CD4-positive, alpha-beta T cell (primary cell): ENCODE results near the gene ECEL1. TPM values are rescaled to one million over a fixed set of nuclear protein-coding genes. Genes with fewer than 3 reads are reported as not detected.
A peak's percentile ranks its signal among the peaks of the same experiment; 100 is the strongest.

ENCODE experiments used
- ATAC-seq: fragments of 200-7000 bp; cut with Tn5 transposase; one replicate; pipeline ENCODE4 v1.10.0; 2022; ENCODE audit warnings: mild to moderate bottlenecking; ENCODE audit not compliant: poor library complexity
- CTCF ChIA-PET: fragments of 350-600 bp; sonication (Branson Sonifier 250); formaldehyde crosslinking; loops from one replicate; lab custom pipeline; 2021; ENCODE audit warnings: antibody characterized with exemption, inconsistent platforms; lab: Charles Lee
- POLR2A ChIA-PET: fragments of 350-600 bp; sonication (Branson Sonifier 250); formaldehyde crosslinking; loops from one replicate; lab custom pipeline; 2021; ENCODE audit warnings: antibody characterized with exemption, inconsistent platforms; lab: Charles Lee
- DNase-seq, 14 experiments: peaks; one replicate each; pipeline ENCODE4 v3.0.0-alpha.2; 2013 to 2020; ENCODE audit warnings: mixed read lengths in 2 of 14
- H3K27ac ChIP-seq, 2 donors: one replicate each; pipeline versions ENCODE4 v1.5.1 to v1.7.0; 2013; ENCODE audit warnings: low read length in 2 of 2, low read depth in 1 of 2, mild to moderate bottlenecking in 1 of 2
- H3K27me3 ChIP-seq, 2 experiments: 1 replicate in 1 of 2; 2 replicates in 1 of 2; pipeline versions ENCODE4 v1.6.1 to v1.7.0; 2013; ENCODE audit warnings: low read length in 2 of 2, control low read depth in 1 of 2, mild to moderate bottlenecking in 1 of 2, moderate library complexity in 1 of 2; ENCODE audit not compliant: insufficient read depth in 2 of 2, control insufficient read depth in 1 of 2
- H3K36me3 ChIP-seq: one replicate; pipeline ENCODE4 v1.6.1; 2013; ENCODE audit warnings: low read length, control low read depth; ENCODE audit not compliant: insufficient read depth
- H3K4me1 ChIP-seq: one replicate; pipeline ENCODE4 v1.6.1; 2013; ENCODE audit warnings: low read length, control low read depth; ENCODE audit not compliant: insufficient read depth
- H3K4me3 ChIP-seq: one replicate; pipeline ENCODE4 v1.5.1; 2013; ENCODE audit warnings: mild to moderate bottlenecking, low read length, moderate library complexity
- H3K9me3 ChIP-seq, 2 experiments: 1 replicate in 1 of 2; 2 replicates in 1 of 2; pipeline versions ENCODE4 v1.6.1 to v1.7.0; 2013; ENCODE audit warnings: low read length in 2 of 2, mild to moderate bottlenecking in 2 of 2, control low read depth in 1 of 2, moderate library complexity in 1 of 2; ENCODE audit not compliant: control insufficient read depth in 1 of 2, insufficient read depth in 1 of 2
- H3K27ac Mint-ChIP-seq: one replicate; pipeline ENCODE4 v1.8.0; 2020; ENCODE audit warnings: mixed read lengths
- H3K27me3 Mint-ChIP-seq: one replicate; pipeline ENCODE4 v1.8.0; 2021; ENCODE audit warnings: mixed read lengths
- H3K36me3 Mint-ChIP-seq: one replicate; pipeline ENCODE4 v1.8.0; 2021; ENCODE audit warnings: low read depth, mixed read lengths
- H3K4me1 Mint-ChIP-seq: one replicate; pipeline ENCODE4 v1.8.0; 2021; ENCODE audit warnings: low read depth, mixed read lengths
- H3K4me3 Mint-ChIP-seq: one replicate; pipeline ENCODE4 v1.8.0; 2020; ENCODE audit warnings: mild to moderate bottlenecking, mixed read lengths
- H3K9me3 Mint-ChIP-seq: one replicate; pipeline ENCODE4 v1.8.0; 2020; ENCODE audit warnings: mixed read lengths
- CTCF ChIP-seq: fragments of 200-600 bp; IDR thresholded peaks from one replicate; pipeline ENCODE4 v1.8.0; 2022; ENCODE audit warnings: antibody characterized with exemption, mild to moderate bottlenecking
- intact Hi-C, 2 experiments: fragments of 100-400 bp; cut with DNase I in 1 of 2; cut with micrococcal nuclease in 1 of 2; formaldehyde crosslinking; loops; one replicate each; pipeline versions ENCODE4 v1.15.1 to v1.9.0; 2023 to 2025; cut with DNase I, micrococcal nuclease
- total RNA-seq, 174 experiments: library from RNA in 2 of 174; stranded (reverse) in 2 of 174; gene quantifications; one replicate each; pipeline ENCODE4 v1.2.3 and lab custom pipeline; 2021 to 2026

Gene ECEL1
- total RNA-seq, 2 experiments from 2014 or later: not detected

- no peak overlapping the region for H3K27ac ChIP-seq
- H3K27me3 ChIP-seq: peaks cover 43 to 44% of the 10 kb centered on the region in 2 experiments
- H3K36me3 Mint-ChIP-seq: no peaks in the 10 kb centered on the region
- peak overlapping the region; percentile 34 for H3K4me3 ChIP-seq
- no peaks in the 10 kb centered on the region for H3K36me3 ChIP-seq
- peaks cover 53% of the 10 kb centered on the region for H3K27me3 Mint-ChIP-seq
- intact Hi-C loops: loop anchor here (2.0 to 10.0 kb wide), 4 partner anchors 75 to 615 kb away; partner anchors contain the start of gene NPPC (in 1 of the 2)
- ChIA-PET POLR2A (no interaction called here), CTCF (interaction anchor here (0.8 to 1.1 kb wide), 3 partner anchors 28 to 622 kb away, joined by 3 to 4 read pairs (median 3); partner anchors contain the start of genes EIF4E2 and TIGD1)
- DNase-seq (peak; percentile 36 to 83 (median 64)), ATAC-seq (peak; percentile 76)
- no peak overlapping the region for H3K4me3 Mint-ChIP-seq
- H3K9me3 Mint-ChIP-seq: no peaks in the 10 kb centered on the region
- peaks cover 0 to 21% of the 10 kb centered on the region in 2 experiments for H3K9me3 ChIP-seq
- H3K4me1 Mint-ChIP-seq: peaks cover 6% of the 10 kb centered on the region
- H3K27ac Mint-ChIP-seq: no peak overlapping the region
- peak; percentile 79 for TF ChIP-seq CTCF
- H3K4me1 ChIP-seq: peaks cover 28% of the 10 kb centered on the region
Measured at GRCh38 chr2:232521959-232522622, 34.5 kb upstream of the ECEL1 start.

GRCh38 chr2:232521098-232521497 is 33.5 kb upstream of the ECEL1 start:
- peaks cover 28% of the 10 kb centered on the region for H3K4me1 ChIP-seq
- no peak overlapping the region for H3K4me3 ChIP-seq
- peaks cover 41 to 44% of the 10 kb centered on the region in 2 experiments for H3K27me3 ChIP-seq
- Mint-ChIP-seq H3K4me1 (peaks cover 6% of the 10 kb centered on the region), H3K27me3 (peaks cover 53% of the 10 kb centered on the region), H3K4me3 (no peak overlapping the region), H3K27ac (no peak overlapping the region), H3K9me3 (no peaks in the 10 kb centered on the region), H3K36me3 (no peaks in the 10 kb centered on the region)
- intact Hi-C loops: loop anchor here (5.0 to 10.0 kb wide), 3 partner anchors 84 to 614 kb away; partner anchors contain the start of gene NPPC (in 1 of the 2)
- no peaks in the 10 kb centered on the region for H3K36me3 ChIP-seq
- ChIA-PET POLR2A (interaction anchor here (1.0 kb wide), 1 partner anchor 29 kb away, joined by 3 read pairs; the partner anchor contains the start of gene TIGD1), CTCF (no interaction called here)
- ATAC-seq: no peak
- no peak overlapping the region for H3K27ac ChIP-seq
- DNase-seq: no peak
- peaks cover 0 to 21% of the 10 kb centered on the region in 2 experiments for H3K9me3 ChIP-seq
- TF ChIP-seq CTCF: no peak

- H3K4me1 Mint-ChIP-seq: peaks cover 6% of the 10 kb centered on the region
- H3K9me3 Mint-ChIP-seq: no peaks in the 10 kb centered on the region
- ATAC-seq: no peak
- TF ChIP-seq CTCF: no peak
- H3K36me3 ChIP-seq: no peaks in the 10 kb centered on the region
- CTCF ChIA-PET: no interaction called here
- H3K36me3 Mint-ChIP-seq: no peaks in the 10 kb centered on the region
- H3K4me1 ChIP-seq: peaks cover 28% of the 10 kb centered on the region
- H3K27me3 ChIP-seq: peaks cover 41 to 44% of the 10 kb centered on the region in 2 experiments
- intact Hi-C loops: loop anchor here (5.0 to 10.0 kb wide), 3 partner anchors 83 to 613 kb away; partner anchors contain the start of gene NPPC (in 1 of the 2)
- no peak overlapping the region for H3K27ac Mint-ChIP-seq
- peaks cover 53% of the 10 kb centered on the region for H3K27me3 Mint-ChIP-seq
- H3K4me3 Mint-ChIP-seq: no peak overlapping the region
- H3K9me3 ChIP-seq: peaks cover 0 to 21% of the 10 kb centered on the region in 2 experiments
- no peak overlapping the region for H3K4me3 ChIP-seq
- POLR2A ChIA-PET: interaction anchor here (1.0 kb wide), 1 partner anchor 30 kb away, joined by 3 read pairs; the partner anchor contains the start of gene TIGD1
- no peak for DNase-seq
- H3K27ac ChIP-seq: no peak overlapping the region
Measured at GRCh38 chr2:232520489-232520888, 32.9 kb upstream of the ECEL1 start.
